Mesenteric fat pad (tissue), 1 donor: Measurements from ENCODE around the gene DAZAP1. TPM values are rescaled to one million over a fixed set of nuclear protein-coding genes. Genes with fewer than 3 reads are reported as not detected.

Experiments used
- DNase-seq: peaks from one replicate; pipeline ENCODE4 v3.0.0-alpha.2; 2020; ENCODE audit warnings: low spot score
- total RNA-seq: library from RNA; stranded (reverse); fragmentation: NEBNext Ultra II Directional; extraction: Animal tissue kit (Norgen Biotek cat#: 25700); gene quantifications from one replicate; pipeline ENCODE4 v1.2.1, GENCODE V29; 2021
- donor health status: DM: yes; HTN: yes; CAD: no.

DAZAP1 gene
- total RNA-seq, 1 donor from 2014 or later, result 110 TPM

DNA sequence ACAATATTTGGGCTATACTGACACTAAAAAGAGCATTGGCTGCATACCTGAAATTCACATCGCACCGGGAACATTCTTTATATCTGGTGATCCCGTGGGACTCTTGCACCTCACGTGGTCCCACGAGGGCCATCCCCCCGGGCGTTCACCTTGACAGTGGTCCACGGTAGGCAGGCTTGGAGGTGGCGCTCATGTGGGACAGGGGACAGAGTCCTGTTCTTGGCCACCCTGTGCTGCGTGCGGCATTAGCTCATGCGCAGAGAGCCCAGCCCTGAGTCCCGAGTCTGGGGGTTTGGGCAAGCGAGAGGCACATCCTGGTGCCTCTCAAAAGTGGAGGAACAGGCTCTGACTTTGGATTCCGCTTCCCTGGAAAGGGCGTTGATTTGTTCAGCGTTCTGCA is 13.5 kb upstream of the DAZAP1 start:
- DNase-seq, result no peak

DNA sequence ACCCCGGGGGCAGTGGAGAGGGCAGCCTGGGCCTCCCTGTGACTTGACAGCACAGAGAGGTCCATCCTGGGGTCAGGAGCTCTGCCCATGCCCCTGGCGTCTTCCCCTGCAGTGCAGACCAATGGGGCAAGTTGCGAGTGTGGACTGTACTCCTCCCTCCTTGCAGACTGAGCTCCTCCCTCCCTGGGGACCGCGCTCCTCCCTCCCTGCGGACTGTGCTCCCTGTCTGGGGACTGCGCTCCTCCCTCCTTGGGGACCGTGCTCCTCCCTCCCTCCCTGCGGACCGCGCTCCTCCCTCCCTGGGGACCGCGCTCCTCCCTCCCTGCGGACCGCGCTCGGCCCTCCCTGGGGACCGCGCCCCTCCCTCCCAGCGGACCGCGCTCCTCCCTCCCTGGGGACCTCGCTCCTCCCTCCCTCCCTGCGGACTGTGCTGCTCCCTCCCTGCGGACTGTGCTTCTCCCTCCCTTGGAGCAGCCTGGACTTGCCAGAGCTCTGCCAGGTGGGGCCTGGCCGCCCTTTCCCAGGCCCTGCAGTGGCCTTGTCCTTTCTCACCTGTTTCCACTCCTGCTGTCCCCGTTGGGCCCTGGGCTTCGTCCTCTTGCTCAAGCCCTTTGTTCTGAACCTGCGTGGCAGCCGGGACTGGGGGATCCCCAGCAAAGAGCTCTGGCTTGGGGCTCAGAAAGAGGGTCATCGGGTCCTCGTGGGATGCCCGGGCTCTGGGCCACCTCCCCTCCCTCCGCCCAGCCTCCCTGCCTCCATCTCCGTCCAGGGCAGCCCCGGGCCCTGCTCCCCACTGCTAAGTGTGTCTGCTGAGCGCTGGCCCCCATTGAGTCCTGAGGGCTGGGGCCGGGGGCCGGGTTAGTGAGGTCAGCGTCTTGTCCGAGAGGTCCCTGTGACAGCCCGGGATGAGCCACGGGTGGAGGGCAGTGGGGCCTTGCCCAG is 12.9 kb upstream of the DAZAP1 start:
- no peak for DNase-seq

DNA sequence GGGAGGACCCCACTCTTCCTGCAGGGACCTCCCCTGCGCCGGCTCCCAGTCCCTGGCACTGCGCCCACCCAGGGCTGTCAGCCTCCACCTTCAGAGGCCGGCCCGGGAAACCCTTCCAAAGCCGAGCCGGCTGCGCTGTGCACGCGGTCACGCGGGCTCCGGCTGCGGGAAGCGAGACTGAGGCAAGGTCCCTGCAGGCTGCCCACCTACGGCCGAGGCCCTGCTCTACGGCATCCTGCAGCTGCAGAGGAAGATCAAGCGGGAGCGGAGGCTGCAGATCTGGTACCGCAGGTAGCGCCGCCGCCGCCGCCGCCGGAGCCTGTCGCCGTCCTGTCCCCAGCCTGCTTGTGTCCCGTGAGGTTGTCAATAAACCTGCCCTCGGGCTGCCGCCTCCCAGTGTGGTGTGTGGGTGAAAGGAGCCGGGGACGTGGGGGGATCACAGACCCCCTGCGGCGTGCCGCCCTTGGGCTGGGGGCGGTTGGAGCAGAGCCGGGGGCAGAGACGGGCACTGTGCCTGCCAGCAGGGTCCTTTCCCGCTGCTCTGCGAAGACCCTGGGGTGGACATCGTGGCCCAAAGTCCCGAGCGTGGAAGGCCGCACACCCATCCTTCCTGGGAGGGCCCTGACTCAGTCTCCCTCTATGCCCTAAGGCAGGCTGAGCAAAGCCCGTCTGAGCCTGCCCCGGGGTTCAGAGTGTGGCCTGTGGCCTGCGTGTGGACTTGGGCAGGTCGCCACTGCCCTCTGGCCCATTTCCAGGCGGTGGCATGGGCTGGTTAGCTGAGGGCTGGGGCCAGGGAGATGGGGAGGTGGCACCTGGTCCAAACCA is 12.0 kb upstream of the DAZAP1 start:
- no peak for DNase-seq

DNA sequence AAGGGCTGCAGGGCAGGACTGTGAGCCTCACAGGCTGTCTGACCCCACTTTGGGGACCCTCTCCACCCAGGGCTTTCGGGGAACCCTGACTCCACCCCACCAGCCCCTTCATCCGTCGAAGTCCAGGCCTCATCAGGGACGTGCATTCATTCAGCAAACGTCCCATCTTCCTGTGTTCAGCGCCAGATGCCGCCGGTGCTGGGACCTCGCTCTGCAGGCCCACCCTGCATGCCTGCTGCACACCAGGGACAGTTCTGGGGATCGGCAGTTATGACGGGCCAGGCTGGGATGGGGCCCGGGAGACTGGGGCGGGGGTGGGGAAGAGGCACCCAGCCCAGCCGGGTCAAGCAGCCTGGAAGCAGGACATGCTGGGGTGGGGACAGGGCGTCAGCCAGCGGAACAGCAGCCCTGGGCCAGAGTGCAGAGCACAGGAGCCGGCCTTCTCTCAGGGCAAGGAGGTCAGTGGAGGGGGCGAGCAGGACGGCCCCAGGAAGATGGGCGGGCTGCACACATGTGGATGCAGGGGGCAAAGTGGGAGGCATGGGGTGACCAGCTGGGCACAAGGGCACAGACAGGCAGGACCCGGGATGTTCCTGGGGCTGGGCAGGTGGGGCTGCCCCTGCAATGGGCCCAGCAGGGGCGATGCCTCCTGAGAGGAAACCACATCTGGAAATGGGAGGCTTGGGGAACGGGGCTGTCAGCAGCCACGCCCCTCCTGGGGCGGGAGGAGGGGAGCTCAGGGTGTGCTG is 11.2 kb upstream of the DAZAP1 start:
- peak; percentile 87 for DNase-seq

DNA sequence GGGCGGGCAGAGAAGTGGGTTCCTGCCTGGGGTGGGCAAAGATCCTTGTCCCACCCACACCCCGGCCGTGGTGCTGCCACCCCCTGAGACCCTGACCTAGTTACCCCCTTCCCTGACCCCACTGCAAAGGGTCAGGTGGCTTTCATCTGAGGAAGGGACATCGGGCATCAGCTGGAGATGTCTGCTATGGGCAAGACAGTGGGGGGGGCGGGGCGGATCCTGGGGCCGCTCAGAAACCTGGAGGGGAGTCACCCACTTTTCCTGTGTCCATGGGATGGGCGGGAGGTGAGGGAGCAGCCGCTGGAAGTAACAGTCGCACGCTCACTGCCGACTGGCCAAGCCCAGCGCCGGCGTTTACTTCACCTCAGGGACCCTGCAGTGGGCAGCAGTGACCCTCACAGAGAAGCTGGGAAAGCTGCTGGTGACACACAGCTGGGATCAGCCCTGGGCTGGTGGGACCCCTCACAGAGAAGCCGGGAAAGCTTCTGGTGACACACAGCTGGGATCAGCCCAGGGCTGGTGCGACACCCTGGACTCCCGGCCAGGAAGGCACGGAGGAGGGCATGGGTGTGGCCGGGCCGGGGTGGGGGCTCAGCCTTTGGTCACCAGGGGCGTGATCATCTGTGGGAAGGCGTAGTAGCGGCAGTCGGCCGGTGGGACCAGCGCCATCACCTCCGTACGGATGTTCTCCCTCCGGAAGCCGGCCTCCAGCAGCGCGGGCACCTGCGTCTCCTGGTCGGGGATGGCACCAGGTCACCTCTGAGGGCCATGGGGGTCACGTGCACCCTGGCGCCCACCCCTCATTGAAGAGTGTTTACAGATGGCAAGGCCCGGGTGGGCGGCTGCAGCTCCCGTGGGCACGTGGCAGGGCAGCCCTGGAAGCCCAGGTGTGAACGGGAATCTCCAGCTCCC is 10.4 kb upstream of the DAZAP1 start:
- no peak for DNase-seq

DNA sequence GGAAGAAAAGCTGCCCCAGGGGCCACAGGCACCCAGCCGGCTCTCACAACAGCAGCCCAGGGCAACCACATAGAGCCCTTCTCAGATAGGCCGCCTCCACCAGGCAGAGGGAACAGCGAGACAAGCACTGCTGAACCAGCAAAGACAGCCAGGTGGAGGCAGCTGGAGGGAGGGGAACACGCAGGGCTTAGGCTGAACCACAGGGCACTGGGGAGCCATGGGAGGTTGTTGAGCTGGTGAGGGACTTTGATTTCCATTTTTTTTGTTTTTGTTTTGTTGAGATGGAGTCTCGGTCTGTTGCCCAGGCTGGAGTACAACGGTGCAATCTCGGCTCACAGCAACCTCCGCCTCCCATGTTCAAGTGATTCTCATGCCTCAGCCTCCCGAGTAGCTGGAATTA is 9.5 kb upstream of the DAZAP1 start:
- no peak for DNase-seq

DNA sequence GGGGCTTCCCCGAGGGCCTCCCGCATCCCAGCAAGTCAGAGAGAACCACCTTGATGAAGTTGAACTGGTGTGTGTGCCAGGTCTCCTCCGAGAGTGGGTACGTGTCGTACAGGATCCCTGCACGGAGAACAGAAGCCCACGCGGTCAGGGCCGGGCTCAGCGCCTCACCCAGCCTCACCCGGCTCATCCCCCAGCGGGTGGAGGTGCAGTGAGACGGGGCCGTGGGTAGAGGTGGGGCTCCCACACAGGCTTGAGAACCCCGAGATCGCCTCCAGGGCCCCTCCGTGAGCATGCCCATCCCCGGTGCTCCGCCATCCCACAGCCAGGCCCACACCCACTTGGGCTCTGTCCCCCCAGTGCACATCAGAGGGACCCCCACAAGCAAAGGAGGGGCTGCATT is 8.3 kb upstream of the DAZAP1 start:
- DNase-seq, result no peak

DNA sequence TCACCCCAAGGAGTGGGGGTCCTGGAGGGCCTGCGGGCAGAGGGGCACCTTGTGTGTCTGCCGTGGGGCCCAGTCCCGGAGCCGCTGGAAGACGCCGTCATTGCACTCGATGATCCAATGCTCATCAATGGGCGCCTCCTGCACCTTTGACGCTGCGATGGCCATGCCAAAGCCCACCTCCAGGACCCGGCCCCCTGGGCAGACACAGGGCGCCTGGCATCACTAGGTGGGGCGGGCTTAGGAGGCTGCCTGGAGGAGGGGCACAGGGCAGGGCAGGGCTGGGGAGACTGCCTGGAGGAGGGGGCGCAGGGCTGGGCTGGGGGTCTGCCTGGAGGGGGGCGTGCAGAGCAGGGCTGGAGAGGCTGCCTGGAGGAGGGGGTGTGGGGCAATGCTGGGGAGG is 7.6 kb upstream of the DAZAP1 start:
- no peak for DNase-seq

DNA sequence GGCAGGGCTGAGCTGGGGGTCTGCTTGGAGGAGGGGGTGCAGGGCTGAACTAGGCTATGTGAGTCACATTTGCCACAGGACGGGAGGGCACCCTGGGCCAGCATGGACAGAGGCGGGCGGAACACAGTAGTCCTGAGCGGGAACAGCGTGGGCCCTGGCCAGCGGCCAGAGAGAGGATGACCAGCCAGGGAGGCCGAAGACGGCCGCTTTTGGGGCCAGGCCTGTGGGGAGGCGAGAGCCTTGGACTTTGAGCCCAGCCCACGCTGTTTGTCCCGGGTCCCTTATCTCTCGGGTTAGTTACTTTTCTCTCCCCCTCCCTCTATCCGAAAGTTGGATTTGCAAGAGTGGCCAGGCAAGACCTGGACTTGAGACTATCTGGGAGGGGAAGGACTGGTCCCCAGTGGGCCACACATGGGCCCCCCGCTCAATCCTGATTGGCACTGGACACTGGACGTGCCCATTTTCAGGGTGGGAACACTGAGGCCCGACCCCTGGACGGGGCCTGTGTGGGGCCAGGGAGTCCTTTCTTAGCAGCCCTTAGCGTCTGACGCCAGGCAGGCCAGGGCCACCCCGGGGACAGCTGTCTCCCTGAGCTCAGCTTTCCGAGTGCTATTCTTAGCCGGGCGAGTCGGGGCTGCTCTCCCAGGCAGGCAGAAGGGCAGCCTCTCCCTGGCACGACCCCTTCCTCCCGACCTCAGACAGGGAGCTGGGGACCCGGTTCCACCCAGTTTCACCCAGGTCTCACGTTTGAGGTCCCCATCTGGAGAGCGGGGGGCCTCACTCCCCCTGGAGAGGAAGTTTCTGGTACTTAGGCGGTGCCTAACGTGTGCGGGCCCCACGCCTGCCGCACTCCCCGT is 6.9 kb upstream of the DAZAP1 start:
- DNase-seq, result no peak

DNA sequence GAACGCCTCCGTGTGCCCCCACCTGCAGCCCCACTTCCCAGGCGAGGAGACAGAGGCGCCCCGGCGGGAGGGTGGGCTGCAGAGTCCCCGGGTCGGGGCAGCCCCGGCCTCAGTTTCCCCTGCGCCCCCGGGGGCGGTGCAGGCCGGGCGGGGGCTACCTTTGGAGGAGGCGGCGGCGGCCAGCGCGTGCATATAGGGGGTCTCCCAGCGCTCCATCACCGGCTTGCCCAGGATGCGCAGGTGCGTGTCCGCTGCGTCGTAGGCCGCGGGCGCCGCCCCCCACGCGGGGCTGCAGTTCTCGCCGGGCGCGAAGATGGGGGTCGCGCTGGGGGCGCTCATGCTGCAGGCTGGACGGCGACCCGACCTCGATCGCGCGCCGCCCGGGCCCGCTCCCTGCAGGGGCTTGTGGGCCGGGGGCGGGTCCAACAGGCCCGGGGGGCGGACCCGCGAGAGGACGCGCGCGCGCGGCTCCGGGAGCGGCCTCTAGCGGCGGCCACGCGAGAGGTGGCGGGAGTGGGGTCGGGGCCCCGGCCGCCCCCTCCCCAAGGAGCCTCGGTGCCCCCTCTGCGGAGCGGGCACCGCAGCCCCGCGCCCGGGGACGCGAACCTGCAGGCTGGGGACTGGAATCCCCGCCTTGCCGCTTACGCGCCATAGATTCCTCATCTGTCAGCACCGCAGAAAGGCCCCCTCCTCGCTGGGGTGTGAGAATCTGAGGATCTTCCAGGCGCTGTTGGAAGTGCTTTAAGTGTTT is 6.1 kb upstream of the DAZAP1 start, which contains the start of gene GAMT:
Gene GAMT, minus strand, starts transcription at position 405 of the 751 bp plus-strand sequence. Its CDS starts 66 bp downstream, at position 339.
- no peak for DNase-seq

DNA sequence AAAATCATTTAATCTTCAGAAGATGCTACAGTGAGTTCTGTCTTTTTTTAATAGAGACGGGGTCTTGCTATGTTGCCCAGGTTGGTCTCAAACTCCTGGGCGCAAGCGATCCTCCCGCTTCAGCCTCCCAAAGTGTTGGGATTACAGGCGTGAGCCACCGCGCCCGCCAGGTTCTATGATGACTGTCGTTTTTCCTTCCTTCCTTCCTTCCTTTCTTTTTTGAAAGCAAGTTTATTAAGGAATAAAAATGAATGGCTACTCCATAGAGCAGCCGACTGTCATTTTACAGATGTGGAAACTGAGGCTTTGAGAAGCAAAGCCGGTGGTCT is 5.5 kb upstream of the DAZAP1 start:
- DNase-seq, result no peak

DNA sequence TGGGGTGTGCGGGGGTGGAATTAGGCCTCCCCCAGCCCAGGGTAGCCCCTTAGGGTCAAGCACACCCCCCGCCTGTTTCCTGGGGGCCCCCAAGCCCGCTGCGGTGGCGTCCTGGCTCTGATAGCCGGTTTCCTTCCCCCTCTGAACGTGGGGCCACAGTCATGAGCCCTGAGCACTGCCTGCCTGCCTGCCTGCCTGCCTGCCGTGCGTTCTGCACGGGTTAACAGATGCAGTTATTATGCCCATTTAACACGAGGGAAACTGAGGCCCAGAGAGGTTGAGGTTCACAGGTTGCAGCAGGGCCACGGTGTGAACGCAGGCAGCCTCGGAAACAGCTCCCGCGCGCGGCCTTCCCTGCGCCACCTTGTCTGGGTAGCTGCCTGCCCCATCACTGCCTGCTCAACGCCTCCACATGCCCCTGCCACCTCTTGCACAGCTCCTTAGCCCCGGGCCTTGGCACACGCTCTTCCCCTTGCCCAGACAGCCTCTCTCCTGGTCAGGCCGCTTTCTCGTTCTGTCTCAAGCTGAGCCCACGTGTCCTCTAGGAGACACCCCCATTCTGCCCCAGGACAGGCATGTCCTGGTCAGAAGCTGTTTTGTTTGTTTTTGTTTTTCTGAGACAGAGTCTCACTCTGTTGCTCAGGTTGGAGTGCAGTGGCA is 4.8 kb upstream of the DAZAP1 start:
- no peak for DNase-seq

DNA sequence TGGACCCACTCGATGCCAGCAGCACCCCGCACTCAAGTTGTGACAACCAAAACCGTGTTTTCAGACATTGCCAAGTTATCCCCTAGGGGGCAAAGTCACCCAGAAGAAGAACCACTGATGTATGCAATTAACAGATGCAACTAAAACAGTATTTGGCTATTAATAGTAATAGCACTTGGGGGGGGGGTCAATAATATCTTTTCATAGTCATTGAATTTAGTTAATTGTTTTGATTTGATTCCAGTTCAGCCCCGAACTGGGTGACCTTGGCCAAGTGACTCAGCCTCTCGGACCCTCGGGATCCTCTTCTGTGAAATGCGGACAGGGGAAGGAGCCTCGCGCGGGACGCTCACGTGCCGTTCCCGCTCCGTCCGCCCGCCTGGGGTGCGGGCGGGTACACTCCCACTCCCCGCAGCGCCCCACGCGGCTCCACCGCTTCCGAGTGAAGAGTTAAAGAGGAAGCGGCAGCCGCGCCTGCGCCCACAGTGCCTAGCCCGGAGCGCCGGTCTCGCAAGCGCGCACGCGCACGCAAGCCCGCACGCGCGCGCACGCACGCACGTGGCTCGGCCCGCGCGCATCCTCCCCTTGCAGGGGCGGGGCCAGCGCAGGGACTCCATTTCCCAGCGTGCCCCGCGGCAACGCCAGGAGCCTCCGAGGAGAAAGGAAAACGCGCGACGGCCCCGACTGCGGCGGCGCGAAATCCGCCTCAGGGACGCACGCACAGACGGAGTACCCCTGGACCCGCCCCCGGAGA is 435 bp upstream of the DAZAP1 start:
- DNase-seq, result peak; percentile 100

DNA sequence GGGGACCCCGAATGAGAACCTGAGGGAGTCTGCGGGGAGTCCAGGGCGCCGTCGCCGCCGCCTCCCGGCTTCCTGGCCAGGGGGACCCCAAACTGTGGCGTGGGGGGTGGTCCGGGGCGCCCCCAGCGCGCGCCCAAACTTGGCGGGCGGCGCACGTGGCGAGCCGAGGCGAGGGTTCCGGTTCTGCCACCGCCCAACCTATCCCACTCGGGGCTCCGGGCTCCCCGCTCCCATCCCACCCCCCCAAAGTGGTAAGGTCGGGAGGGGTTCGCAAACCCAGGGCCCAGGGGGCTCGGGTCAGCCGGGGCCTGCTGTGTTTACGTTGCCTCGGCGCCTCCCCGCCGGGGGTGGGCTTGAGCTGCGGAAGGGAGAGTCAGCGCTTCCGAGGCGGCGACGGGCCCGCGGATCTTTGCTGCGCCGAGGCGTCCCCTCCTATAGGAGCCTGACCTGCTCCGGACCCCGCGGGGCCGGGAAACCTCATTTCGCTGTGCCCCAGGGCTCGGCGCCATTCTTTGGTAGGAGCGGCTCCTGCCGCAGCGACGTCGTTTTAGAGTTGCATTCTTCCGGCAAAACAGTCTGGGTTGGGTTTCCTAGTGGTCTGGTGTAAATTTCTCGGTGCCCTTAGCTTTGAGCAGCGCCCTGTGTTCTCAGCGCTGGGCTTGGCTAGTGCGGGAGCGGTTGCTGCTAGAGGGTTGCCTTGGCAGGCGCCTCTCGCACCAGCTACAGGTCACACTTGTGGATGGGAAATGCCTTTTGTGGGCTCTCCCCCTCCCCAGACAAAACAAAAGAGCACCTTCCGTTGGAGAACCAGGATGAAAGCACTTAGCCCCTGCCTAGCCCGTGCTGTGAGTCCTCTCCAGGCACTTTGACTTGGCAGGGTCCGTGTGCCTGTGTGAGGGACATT is 1.2 kb downstream of the DAZAP1 start:
- DNase-seq, result no peak

DNA sequence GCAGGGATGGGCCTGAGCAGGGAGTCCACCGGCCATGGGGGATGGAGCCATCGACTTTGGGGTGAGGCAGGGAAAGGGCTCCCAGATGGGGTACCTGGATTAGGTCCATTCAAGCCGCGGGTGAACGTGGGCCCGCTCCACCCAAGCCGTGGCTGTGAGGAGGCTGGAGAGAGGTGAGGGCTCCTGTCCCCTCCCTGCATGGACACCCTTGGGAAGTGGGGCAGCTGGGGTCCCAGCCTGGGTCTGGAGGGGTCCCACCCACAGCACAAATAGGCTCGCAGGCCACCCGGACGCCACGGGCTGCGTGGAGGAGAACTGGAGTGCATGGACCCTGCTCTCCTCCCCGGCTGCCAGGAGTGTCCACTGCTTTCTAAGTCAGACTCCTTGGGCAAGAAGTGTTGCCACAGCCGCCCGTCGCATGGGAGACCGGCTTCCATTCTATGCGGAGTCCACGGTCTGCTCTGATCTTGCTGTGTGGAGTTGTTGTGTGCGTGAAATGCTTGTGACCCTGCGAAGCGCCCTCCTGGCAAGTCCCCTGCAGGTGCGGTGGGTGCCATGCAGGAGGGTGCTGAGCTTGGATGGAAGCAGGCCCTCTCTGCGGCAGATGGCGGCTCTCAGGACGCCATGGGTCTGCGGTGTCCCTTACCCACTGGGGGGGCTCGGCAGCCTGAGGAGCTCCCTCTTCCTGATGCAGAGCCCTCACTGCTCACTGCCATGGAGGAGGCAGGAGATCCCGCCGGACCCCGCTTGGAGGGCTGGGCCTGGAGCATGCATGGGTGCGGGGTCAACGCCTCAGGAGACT is 2.0 kb downstream of the DAZAP1 start:
- DNase-seq, result no peak
